Nephron progenitor cell (in vitro differentiated cells): ENCODE results near the gene SUCLG2.

Experiments
- DNase-seq: peaks from one replicate; pipeline ENCODE4 v3.0.0; 2021
- H3K27ac Mint-ChIP-seq: 2 replicates; pipeline ENCODE4 v1.8.0; 2021; ENCODE audit warnings: mild to moderate bottlenecking, moderate library complexity, mixed read lengths
- H3K27me3 Mint-ChIP-seq: 2 replicates; pipeline ENCODE4 v1.8.0; 2021; ENCODE audit warnings: mild to moderate bottlenecking, low read depth, mixed read lengths; ENCODE audit not compliant: poor library complexity
- H3K36me3 Mint-ChIP-seq: 2 replicates; pipeline ENCODE4 v1.8.0; 2021; ENCODE audit warnings: low read depth, mixed read lengths
- H3K4me1 Mint-ChIP-seq: 2 replicates; pipeline ENCODE4 v1.8.0; 2021; ENCODE audit warnings: mixed read lengths
- H3K4me3 Mint-ChIP-seq: 2 replicates; pipeline ENCODE4 v1.8.0; 2021; ENCODE audit warnings: mild to moderate bottlenecking, moderate library complexity, mixed read lengths
- H3K9me3 Mint-ChIP-seq: 2 replicates; pipeline ENCODE4 v1.8.0; 2021; ENCODE audit warnings: mild to moderate bottlenecking, moderate library complexity, mixed read lengths
- CTCF ChIP-seq: fragments of 200-600 bp; sonication (generic); IDR thresholded peaks from 2 replicates; pipeline ENCODE4 v1.5.0; 2021; ENCODE audit warnings: antibody characterized with exemption

The SUCLG2 gene

GRCh38 chr3:67463656-67464055 lies 190.8 kb downstream of the SUCLG2 start:
- Mint-ChIP-seq H3K4me1 (peaks cover 13% of the 10 kb centered on the region), H3K4me3 (no peak overlapping the region), H3K36me3 (no peaks in the 10 kb centered on the region), H3K9me3 (no peaks in the 10 kb centered on the region), H3K27ac (no peak overlapping the region), H3K27me3 (no peaks in the 10 kb centered on the region)
- no peak for TF ChIP-seq CTCF
- no peak for DNase-seq

GRCh38 chr3:67462187-67462586 lies 192.2 kb downstream of the SUCLG2 start:
- H3K4me3 Mint-ChIP-seq, result no peak overlapping the region
- no peak overlapping the region for H3K27ac Mint-ChIP-seq
- no peak for TF ChIP-seq CTCF
- no peak for DNase-seq
- H3K27me3 Mint-ChIP-seq, result no peaks in the 10 kb centered on the region
- peaks cover 15% of the 10 kb centered on the region for H3K4me1 Mint-ChIP-seq
- no peaks in the 10 kb centered on the region for H3K36me3 Mint-ChIP-seq
- no peaks in the 10 kb centered on the region for H3K9me3 Mint-ChIP-seq

- H3K9me3 Mint-ChIP-seq, result no peaks in the 10 kb centered on the region
- H3K36me3 Mint-ChIP-seq, result no peaks in the 10 kb centered on the region
- no peak for TF ChIP-seq CTCF
- DNase-seq, result no peak
- peak overlapping the region; percentile 11 for H3K27ac Mint-ChIP-seq
- no peak overlapping the region for H3K4me3 Mint-ChIP-seq
- H3K27me3 Mint-ChIP-seq, result no peaks in the 10 kb centered on the region
- peaks cover 15% of the 10 kb centered on the region for H3K4me1 Mint-ChIP-seq
Observed at GRCh38 chr3:67461667-67462142, 192.7 kb downstream of the SUCLG2 start.

- no peak for TF ChIP-seq CTCF
- Mint-ChIP-seq H3K9me3 (no peaks in the 10 kb centered on the region), H3K27ac (no peak overlapping the region), H3K36me3 (no peaks in the 10 kb centered on the region), H3K4me3 (no peak overlapping the region), H3K27me3 (no peaks in the 10 kb centered on the region), H3K4me1 (peaks cover 15% of the 10 kb centered on the region)
- no peak for DNase-seq
Observed at GRCh38 chr3:67460841-67461510, 193.4 kb downstream of the SUCLG2 start.

GRCh38 chr3:67459796-67460195 lies 194.6 kb downstream of the SUCLG2 start:
- no peak overlapping the region for H3K4me3 Mint-ChIP-seq
- no peaks in the 10 kb centered on the region for H3K36me3 Mint-ChIP-seq
- no peak for DNase-seq
- peaks cover 15% of the 10 kb centered on the region for H3K4me1 Mint-ChIP-seq
- H3K27me3 Mint-ChIP-seq, result no peaks in the 10 kb centered on the region
- no peak for TF ChIP-seq CTCF
- no peaks in the 10 kb centered on the region for H3K9me3 Mint-ChIP-seq
- H3K27ac Mint-ChIP-seq, result no peak overlapping the region

- no peak for DNase-seq
- no peak for TF ChIP-seq CTCF
- peak overlapping the region; percentile 15 for H3K27ac Mint-ChIP-seq
- H3K9me3 Mint-ChIP-seq, result no peaks in the 10 kb centered on the region
- H3K4me1 Mint-ChIP-seq, result peaks cover 15% of the 10 kb centered on the region
- H3K4me3 Mint-ChIP-seq, result no peak overlapping the region
- no peaks in the 10 kb centered on the region for H3K27me3 Mint-ChIP-seq
- H3K36me3 Mint-ChIP-seq, result no peaks in the 10 kb centered on the region
Observed at GRCh38 chr3:67458896-67459530, 195.4 kb downstream of the SUCLG2 start.
